ENCODE measurements around the gene UCMA. TPM values are rescaled to one million over a fixed set of nuclear protein-coding genes. Genes with fewer than 3 reads are reported as not detected.

Gene UCMA
- total RNA-seq, 4 donors from 2014 or later: not detected

DNA sequence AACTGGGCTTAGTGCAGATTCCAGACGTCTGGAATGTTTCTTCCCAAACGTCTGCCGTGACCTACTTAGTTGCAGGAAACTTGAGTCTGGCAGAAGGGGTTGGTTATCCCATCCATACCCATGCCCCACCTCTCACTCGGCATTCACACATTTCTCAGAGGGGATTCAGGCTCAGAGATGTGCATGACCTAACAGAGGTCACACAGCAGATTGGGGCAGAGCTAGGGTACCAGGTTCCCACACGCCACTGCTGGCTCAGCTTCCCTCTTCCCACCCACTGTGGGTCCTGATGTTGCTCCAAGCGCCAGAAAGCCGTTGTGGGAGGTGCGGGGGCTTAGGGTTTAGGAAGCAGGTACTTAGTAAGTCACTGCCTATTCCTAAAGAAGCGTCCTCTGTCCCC is 3.0 kb downstream of the UCMA start:
- TF ChIP-seq CTCF (IDR thresholded peaks at IDR 0.05): no peak
- no peak for TF ChIP-seq POLR2A (IDR thresholded peaks at IDR 0.05)
- no peak overlapping the region for H3K4me3 ChIP-seq (ENCODE audit: low read depth, poor library complexity, severe bottlenecking)
- peak in 1 of 2 donors; percentile 36 for DNase-seq (ENCODE audit: low spot score in 2 of 2)
- 63 to 69% methylated on average over 9 of the region's 9 CpGs for WGBS, 2 donors
- intact Hi-C loops (cut with DNase I; ENCODE audit: low total_unique reads): no loop called here

- DNase-seq (ENCODE audit: low spot score in 2 of 2): peak in 1 of 2 donors; percentile 68
- 87 to 89% methylated on average over 5 of the region's 5 CpGs for WGBS, 2 donors
- intact Hi-C loops (cut with DNase I; ENCODE audit: low total_unique reads): no loop called here
- no peak overlapping the region for H3K4me3 ChIP-seq (ENCODE audit: low read depth, poor library complexity, severe bottlenecking)
- TF ChIP-seq CTCF (IDR thresholded peaks at IDR 0.05) (no peak), POLR2A (IDR thresholded peaks at IDR 0.05) (no peak)
Measured at GRCh38 chr10:13227031-13227430, 7.1 kb downstream of the UCMA start.

GRCh38 chr10:13225601-13226000 is 8.6 kb downstream of the UCMA start:
- intact Hi-C loops (cut with DNase I; ENCODE audit: low total_unique reads): no loop called here
- TF ChIP-seq POLR2A (IDR thresholded peaks at IDR 0.05) (no peak), CTCF (IDR thresholded peaks at IDR 0.05) (no peak)
- H3K4me3 ChIP-seq (ENCODE audit: low read depth, poor library complexity, severe bottlenecking): no peak overlapping the region
- 90 to 94% methylated on average over 8 of the region's 8 CpGs for WGBS, 2 donors
- no peak for DNase-seq (ENCODE audit: low spot score in 2 of 2)

DNA sequence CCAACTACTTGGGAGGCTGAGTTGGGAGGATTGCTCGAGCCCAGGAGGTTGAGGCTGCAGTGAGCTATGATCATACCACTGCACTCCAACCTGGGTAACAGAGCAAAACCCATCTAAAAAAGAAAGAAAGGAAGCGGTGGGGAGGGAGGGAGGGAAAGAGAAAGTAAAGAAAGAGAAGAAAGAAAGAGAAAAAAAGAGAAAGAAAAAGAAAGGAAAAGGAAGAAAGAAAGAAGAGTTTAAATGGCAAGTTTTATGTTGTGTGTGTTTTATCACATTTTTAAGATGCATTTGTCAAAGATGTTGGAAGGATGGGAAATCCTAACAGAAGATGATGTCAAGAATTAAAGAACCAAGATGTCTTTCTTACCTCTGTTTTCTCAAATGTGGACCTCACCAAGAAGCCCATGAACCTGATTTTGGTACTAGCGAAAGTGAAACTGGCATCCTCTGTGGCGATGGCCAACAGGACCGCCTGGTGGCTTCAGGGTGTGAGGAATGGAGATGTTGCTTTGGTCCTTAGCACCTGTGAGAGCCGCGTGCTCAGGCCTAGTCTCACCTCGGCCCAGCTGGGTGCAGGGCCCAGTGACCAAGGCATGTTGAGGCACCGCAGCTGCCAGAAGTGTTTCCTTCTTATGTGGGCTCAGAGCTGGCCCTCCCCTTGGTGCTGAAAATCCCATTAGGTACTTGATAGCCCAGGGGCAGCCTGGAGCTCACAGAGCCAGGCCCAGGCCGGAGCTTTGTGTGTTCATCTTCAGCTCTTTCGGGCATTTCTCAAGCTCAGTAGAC is 9.8 kb downstream of the UCMA start:
- TF ChIP-seq POLR2A (IDR thresholded peaks at IDR 0.05) (no peak), CTCF (IDR thresholded peaks at IDR 0.05) (no peak)
- DNase-seq (ENCODE audit: low spot score in 2 of 2): peak in 1 of 2 donors; percentile 65
- WGBS, 2 donors: 89 to 94% methylated on average over 11 of the region's 11 CpGs
- no peak overlapping the region for H3K4me3 ChIP-seq (ENCODE audit: low read depth, poor library complexity, severe bottlenecking)
- intact Hi-C loops (cut with DNase I; ENCODE audit: low total_unique reads): no loop called here

DNA sequence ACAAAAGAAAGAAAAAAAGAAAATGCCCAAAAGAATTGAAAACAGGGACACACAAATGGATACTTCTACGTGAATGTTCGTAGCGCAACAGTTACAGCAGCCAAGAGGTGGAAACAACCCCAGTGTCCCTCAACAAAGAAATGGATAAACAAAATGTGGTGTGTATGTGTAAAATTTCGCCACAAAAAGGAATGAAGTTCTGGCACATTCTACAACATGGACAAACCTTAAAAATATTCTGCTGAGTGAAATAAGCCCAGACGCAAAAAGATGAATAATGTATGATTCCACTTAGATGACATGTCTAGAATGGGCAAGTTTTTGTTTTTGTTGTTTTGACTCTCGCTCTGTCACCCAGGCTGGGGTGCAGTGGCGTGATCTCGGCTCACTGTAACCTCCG is 10.9 kb downstream of the UCMA start:
- intact Hi-C loops (cut with DNase I; ENCODE audit: low total_unique reads): no loop called here
- WGBS, 2 donors: 91 to 92% methylated on average over 9 of the region's 9 CpGs
- DNase-seq (ENCODE audit: low spot score in 2 of 2): no peak
- TF ChIP-seq POLR2A (IDR thresholded peaks at IDR 0.05) (no peak), CTCF (IDR thresholded peaks at IDR 0.05) (no peak)
- H3K4me3 ChIP-seq (ENCODE audit: low read depth, poor library complexity, severe bottlenecking): no peak overlapping the region

- peak in 1 of 2 donors; percentile 20 for DNase-seq (ENCODE audit: low spot score in 2 of 2)
- no peak for TF ChIP-seq POLR2A (IDR thresholded peaks at IDR 0.05)
- TF ChIP-seq CTCF (IDR thresholded peaks at IDR 0.05): no peak
- intact Hi-C loops (cut with DNase I; ENCODE audit: low total_unique reads): no loop called here
- 92 to 93% methylated on average over 7 of the region's 7 CpGs for WGBS, 2 donors
- H3K4me3 ChIP-seq (ENCODE audit: low read depth, poor library complexity, severe bottlenecking): no peak overlapping the region
Measured at GRCh38 chr10:13222566-13222965, 11.6 kb downstream of the UCMA start.
